K562 (cell line): ENCODE results near the gene PGAM2. TPM values are rescaled to one million over a fixed set of nuclear protein-coding genes. Genes with fewer than 3 reads are reported as not detected.

Experiments
- ATAC-seq: fragments of 200-7000 bp; cut with Tn5 transposase; 3 replicates; pipeline ENCODE4 v1.9.1; 2020; ENCODE audit warnings: moderate library complexity
- BruUV-seq: library from RNA; stranded (reverse); fragments of 400-500 nt; replicated peaks from 2 replicates; lab custom pipeline; 2021; lab: Mats Ljungman, UMichigan
- CTCF ChIA-PET: fragments of 300-600 bp; formaldehyde crosslinking; extraction: SDS; loops from one replicate; lab custom pipeline; 2021; ENCODE audit warnings: low intra/inter-chr PET ratio; lab: Yijun Ruan, JAX
- POLR2A ChIA-PET: fragments of 300-600, 350-650 bp; sonication (Branson Sonifier 250); formaldehyde crosslinking; extraction: SDS; loops from one replicate; lab custom pipeline; 2021; ENCODE audit warnings: antibody characterized with exemption, inconsistent platforms; lab: Yijun Ruan, JAX
- DNase-seq, 4 experiments: peaks; one replicate each; pipeline versions ENCODE4 v3.0.0 to v3.0.0-alpha.2; 2011 to 2018; ENCODE audit warnings: low spot score in 3 of 4, mixed read lengths in 3 of 4; ENCODE audit errors: extremely low read depth in 1 of 4
- FAIRE-seq: peaks from 2 replicates; lab custom pipeline; 2011; peaks lifted over from hg19 to GRCh38; lab: Jason Lieb, UNC
- H2AFZ ChIP-seq: 2 replicates; pipeline ENCODE4 v1.6.0; 2011; ENCODE audit warnings: low read depth, low read length, control low read depth, inconsistent platforms
- H3K27ac ChIP-seq: fragments of 200-600 bp; 3 replicates; pipeline ENCODE4 v1.8.0; 2011; ENCODE audit warnings: low read depth, mild to moderate bottlenecking, control low read depth, inconsistent platforms, low read length, moderate library complexity, mixed read lengths; ENCODE audit errors: extremely low read depth
- H3K27me3 ChIP-seq, 2 experiments: fragments of 300-600 bp in 1 of 2; 2 replicates in 1 of 2; 3 replicates in 1 of 2; pipeline versions ENCODE4 v1.6.0 to v1.8.0; 2011; ENCODE audit warnings: inconsistent platforms in 2 of 2, low read length in 2 of 2, mild to moderate bottlenecking in 1 of 2, mixed read lengths in 1 of 2, moderate library complexity in 1 of 2; ENCODE audit not compliant: control insufficient read depth in 2 of 2, insufficient read depth in 2 of 2
- H3K36me3 ChIP-seq: fragments of 300-600 bp; 3 replicates; pipeline ENCODE4 v1.8.0; 2011; ENCODE audit warnings: mild to moderate bottlenecking, low read length, inconsistent platforms; ENCODE audit not compliant: control insufficient read depth, insufficient read depth
- H3K4me1 ChIP-seq, 2 experiments: fragments of 200-600 bp in 1 of 2; replicated peaks in 1 of 2; 2 replicates in 1 of 2; 3 replicates in 1 of 2; pipeline versions ENCODE4 v1.5.1 to v1.8.0; 2011; ENCODE audit warnings: inconsistent platforms in 2 of 2, low read length in 2 of 2, mild to moderate bottlenecking in 1 of 2, mixed read lengths in 1 of 2, moderate library complexity in 1 of 2; ENCODE audit not compliant: control insufficient read depth in 2 of 2, insufficient read depth in 2 of 2
- H3K4me2 ChIP-seq: 2 replicates; pipeline ENCODE4 v1.6.1; 2011; ENCODE audit warnings: low read length, control low read depth, inconsistent platforms, mixed read lengths; ENCODE audit not compliant: insufficient read depth
- H3K4me3 ChIP-seq: fragments of 200-600 bp; sonication (generic), shearing (Covaris generic); 2 replicates; pipeline ENCODE4 v1.5.1; 2016; ENCODE audit warnings: control low read depth, inconsistent platforms
- H3K79me2 ChIP-seq: fragments of 200-600 bp; 3 replicates; pipeline ENCODE4 v1.8.0; 2011; ENCODE audit warnings: low read length, inconsistent platforms; ENCODE audit not compliant: control insufficient read depth, insufficient read depth
- H3K9ac ChIP-seq, 2 experiments: 2 replicates each; pipeline versions ENCODE4 v1.6.0 to v1.6.1; 2011; ENCODE audit warnings: low read depth in 2 of 2, low read length in 2 of 2, control low read depth in 1 of 2, inconsistent platforms in 1 of 2, mild to moderate bottlenecking in 1 of 2, mixed read lengths in 1 of 2; ENCODE audit not compliant: insufficient read depth in 1 of 2
- H3K9me1 ChIP-seq: one replicate; pipeline ENCODE4 v1.6.0; 2011; ENCODE audit warnings: inconsistent platforms, mild to moderate bottlenecking, low read length, moderate library complexity; ENCODE audit not compliant: control insufficient read depth, insufficient read depth
- H3K9me3 ChIP-seq: replicated peaks from 2 replicates; pipeline ENCODE4 v1.5.1; 2011; ENCODE audit warnings: low read depth, low read length, inconsistent platforms; ENCODE audit not compliant: control insufficient read depth, insufficient read depth
- H4K20me1 ChIP-seq: replicated peaks from 2 replicates; pipeline ENCODE4 v1.6.1; 2011; ENCODE audit warnings: low read length, inconsistent platforms, mixed read lengths; ENCODE audit not compliant: control insufficient read depth, insufficient read depth
- HMGN3 ChIP-seq: IDR thresholded peaks from 2 replicates; pipeline ENCODE4 v1.6.1; 2011; ENCODE audit warnings: borderline replicate concordance, low read depth, mild to moderate bottlenecking, mixed read lengths, low read length; ENCODE audit not compliant: insufficient read length; ENCODE audit errors: extremely low read depth
- JUNB ChIP-seq: fragments of 450-650 bp; formaldehyde crosslinking; conservative IDR thresholded peaks from 2 replicates; pipeline ENCODE4 v1.4.0; 2020; ENCODE audit warnings: mild to moderate bottlenecking
- MCM3 ChIP-seq: fragments of 450-650 bp; IDR thresholded peaks from 2 replicates; pipeline ENCODE4 v1.6.1; 2016
- NR2C2 ChIP-seq, 2 experiments: fragments of 200-800 bp in 1 of 2; sonication (Bioruptor generic) in 1 of 2; sonication (generic) in 1 of 2; formaldehyde crosslinking in 1 of 2; IDR thresholded peaks; 2 replicates each; pipeline versions ENCODE4 v1.6.1 to v1.8.0; 2016 to 2022; ENCODE audit warnings: mild to moderate bottlenecking in 1 of 2, missing compliant biosample characterization in 1 of 2, missing genetic modification characterization in 1 of 2, missing genetic modification reagents in 1 of 2
- POLR2G ChIP-seq: fragments of 200-400 bp; formaldehyde crosslinking; IDR thresholded peaks from 2 replicates; pipeline ENCODE4 v1.6.1; 2017; ENCODE audit warnings: low read depth, mild to moderate bottlenecking, antibody characterized with exemption, low read length, moderate library complexity
- YBX1 ChIP-seq: fragments of 450-650 bp; IDR thresholded peaks from 2 replicates; pipeline ENCODE4 v1.7.1; 2016; ENCODE audit warnings: mild to moderate bottlenecking
- ZBTB5 ChIP-seq: fragments of 450-650 bp; IDR thresholded peaks from 2 replicates; pipeline ENCODE4 v1.6.1; 2017; ENCODE audit warnings: antibody characterized with exemption
- ZKSCAN1 ChIP-seq: fragments of 150-350 bp; IDR thresholded peaks from 2 replicates; pipeline ENCODE4 v1.6.1; 2016; ENCODE audit warnings: low read depth, low read length
- ZNF695 ChIP-seq: fragments of 450-650 bp; formaldehyde crosslinking; IDR thresholded peaks from 2 replicates; pipeline ENCODE4 v1.4.0; 2020; ENCODE audit warnings: mild to moderate bottlenecking, moderate library complexity
- WGBS: fragments of 100-300 bp; shearing (Covaris generic); methylation state at CpG from one replicate; pipeline ENCODE4 v1.1.6; 2016; ENCODE audit warnings: low coverage, mixed read lengths; ENCODE audit not compliant: insufficient coverage; ENCODE audit errors: missing lambda C conversion rate; 5-methylcytosine and 5-hydroxymethylcytosine counted together
- in situ Hi-C: fragments of 300-500 bp; cut with MboI; formaldehyde crosslinking; loops from 4 replicates; pipeline ENCODE4 v1.15.0; 2018; ENCODE audit warnings: inconsistent platforms, mixed read lengths
- intact Hi-C: fragments of 100-400 bp; cut with micrococcal nuclease; formaldehyde crosslinking; loops from 2 replicates; pipeline ENCODE4 v1.14.2; 2022
- polyA plus RNA-seq, 8 experiments: library from polyadenylated mRNA; depleted of rRNA in 4 of 8; stranded (reverse) in 5 of 8; unstranded in 3 of 8; fragments of >200 nt; fragmentation: Nextera tagmentation in 2 of 8; fragmentation: Illumina TruSeq in 1 of 8; extraction: Ambion mirVana in 2 of 8; extraction: Trizol in 1 of 8; gene quantifications; 2 replicates each; pipeline versions ENCODE4 v1.2.1 to v1.2.3, GENCODE V29; 2011 to 2014; ENCODE audit warnings: inconsistent platforms in 1 of 8, missing spikeins in 1 of 8
- total RNA-seq, 7 experiments: library from RNA; depleted of rRNA in 6 of 7; stranded (reverse); fragments of >200 nt in 6 of 7; fragmentation: Illumina TruSeq in 2 of 7; extraction: Trizol in 2 of 7; gene quantifications; 2 replicates each; pipeline versions ENCODE4 v1.2.1 to v1.2.3, GENCODE V29; 2011 to 2021; ENCODE audit warnings: low replicate concordance in 1 of 7
- TF ChIP-seq, protein P1 (sequence below): sonication (generic); formaldehyde crosslinking; IDR thresholded peaks from 2 replicates; pipeline ENCODE4 v1.8.1; 2023; ENCODE audit warnings: mild to moderate bottlenecking, missing genetic modification reagents
- TF ChIP-seq, protein P2 (sequence below): fragments of 250-450 bp; sonication (Bioruptor Pico); IDR thresholded peaks from 2 replicates; pipeline ENCODE4 v1.4.0; 2020; ENCODE audit warnings: mild to moderate bottlenecking

PGAM2 gene
- total and polyA plus RNA-seq, 9 of the 15 experiments (the other 6 are each of a cell fraction or from before 2014, with no cell fraction given): not detected

GRCh38 chr7:44113764-44114354 lies 48.5 kb upstream of the PGAM2 start:
- H3K79me2 ChIP-seq: no peaks in the 10 kb centered on the region
- no peak overlapping the region; the same call in 2 of the 3 replicates for H3K27ac ChIP-seq
- in situ Hi-C loops: no loop called here
- H3K9me3 ChIP-seq: no peaks in the 10 kb centered on the region
- no peak overlapping the region; a peak in 1 of 4 replicates for H3K9ac ChIP-seq
- peaks cover 9% of the 10 kb centered on the region for H3K9me1 ChIP-seq
- BruUV-seq: no TSS peak
- 69% methylated on average over 17 of the region's 24 CpGs for whole genome bisulfite sequencing
- intact Hi-C loops: no loop called here
- ATAC-seq (peak; percentile 26), DNase-seq (no peak), FAIRE-seq (no peak)
- ChIA-PET POLR2A (interaction anchor here (0.7 to 2.9 kb wide), 4 partner anchors 8 to 118 kb away, joined by 3 to 16 read pairs (median 12); partner anchors contain the start of gene POLD2), CTCF (no interaction called here)
- no peak overlapping the region for H2AFZ ChIP-seq
- peaks cover 2 to 24% of the 10 kb centered on the region in 2 experiments; a peak in 3 of 5 replicates for H3K27me3 ChIP-seq
- no peak overlapping the region for H3K4me3 ChIP-seq
- peaks cover 45% of the 10 kb centered on the region; the same call in 2 of the 3 replicates for H3K36me3 ChIP-seq
- peaks cover 10 to 49% of the 10 kb centered on the region in 2 experiments; a peak in 4 of 5 replicates for H3K4me1 ChIP-seq
- no peak overlapping the region for H3K4me2 ChIP-seq
- peaks cover 31% of the 10 kb centered on the region for H4K20me1 ChIP-seq
- TF ChIP-seq ZBTB5: no peak
- TF ChIP-seq, protein P1, sequence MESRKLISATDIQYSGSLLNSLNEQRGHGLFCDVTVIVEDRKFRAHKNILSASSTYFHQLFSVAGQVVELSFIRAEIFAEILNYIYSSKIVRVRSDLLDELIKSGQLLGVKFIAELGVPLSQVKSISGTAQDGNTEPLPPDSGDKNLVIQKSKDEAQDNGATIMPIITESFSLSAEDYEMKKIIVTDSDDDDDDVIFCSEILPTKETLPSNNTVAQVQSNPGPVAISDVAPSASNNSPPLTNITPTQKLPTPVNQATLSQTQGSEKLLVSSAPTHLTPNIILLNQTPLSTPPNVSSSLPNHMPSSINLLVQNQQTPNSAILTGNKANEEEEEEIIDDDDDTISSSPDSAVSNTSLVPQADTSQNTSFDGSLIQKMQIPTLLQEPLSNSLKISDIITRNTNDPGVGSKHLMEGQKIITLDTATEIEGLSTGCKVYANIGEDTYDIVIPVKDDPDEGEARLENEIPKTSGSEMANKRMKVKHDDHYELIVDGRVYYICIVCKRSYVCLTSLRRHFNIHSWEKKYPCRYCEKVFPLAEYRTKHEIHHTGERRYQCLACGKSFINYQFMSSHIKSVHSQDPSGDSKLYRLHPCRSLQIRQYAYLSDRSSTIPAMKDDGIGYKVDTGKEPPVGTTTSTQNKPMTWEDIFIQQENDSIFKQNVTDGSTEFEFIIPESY: peak; percentile 97
- no peak for TF ChIP-seq HMGN3
- peak; percentile 56 for TF ChIP-seq POLR2G
- TF ChIP-seq MCM3: no peak
- no peak for TF ChIP-seq ZNF695
- no peak for TF ChIP-seq NR2C2 (CRISPR knock-in tag; IDR thresholded peaks at IDR 0.05)
- 0 out of 2 replicates have a peak, but pooled peaks have one; percentile 24 for TF ChIP-seq NR2C2 (tag; IDR thresholded peaks at IDR 0.05)
- no peak for TF ChIP-seq ZKSCAN1
- no peak for TF ChIP-seq JUNB (CRISPR knock-in tag)
- TF ChIP-seq YBX1: no peak
- TF ChIP-seq, protein P2, sequence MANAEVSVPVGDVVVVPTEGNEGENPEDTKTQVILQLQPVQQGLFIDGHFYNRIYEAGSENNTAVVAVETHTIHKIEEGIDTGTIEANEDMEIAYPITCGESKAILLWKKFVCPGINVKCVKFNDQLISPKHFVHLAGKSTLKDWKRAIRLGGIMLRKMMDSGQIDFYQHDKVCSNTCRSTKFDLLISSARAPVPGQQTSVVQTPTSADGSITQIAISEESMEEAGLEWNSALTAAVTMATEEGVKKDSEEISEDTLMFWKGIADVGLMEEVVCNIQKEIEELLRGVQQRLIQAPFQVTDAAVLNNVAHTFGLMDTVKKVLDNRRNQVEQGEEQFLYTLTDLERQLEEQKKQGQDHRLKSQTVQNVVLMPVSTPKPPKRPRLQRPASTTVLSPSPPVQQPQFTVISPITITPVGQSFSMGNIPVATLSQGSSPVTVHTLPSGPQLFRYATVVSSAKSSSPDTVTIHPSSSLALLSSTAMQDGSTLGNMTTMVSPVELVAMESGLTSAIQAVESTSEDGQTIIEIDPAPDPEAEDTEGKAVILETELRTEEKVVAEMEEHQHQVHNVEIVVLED (CRISPR knock-in tag): no peak
